Fibroblast of villous mesenchyme (primary cell): Measurements from ENCODE around the gene GRIK1. TPM values are rescaled to one million over a fixed set of nuclear protein-coding genes. Genes with fewer than 3 reads are reported as not detected.

Experiments used
- DNase-seq: peaks from one replicate; pipeline ENCODE4 v3.0.0-alpha.2; 2010; ENCODE audit warnings: low read depth
- H3K4me3 ChIP-seq: 2 replicates; pipeline ENCODE4 v1.5.1; 2011; ENCODE audit warnings: low read depth, mild to moderate bottlenecking, low read length
- total RNA-seq: library from RNA; depleted of rRNA; stranded (reverse); fragments of >200 nt; gene quantifications from 2 replicates; pipeline ENCODE4 v1.2.3, GENCODE V29; 2012
- TF ChIP-seq, protein P1 (sequence below): IDR thresholded peaks from 2 replicates; pipeline ENCODE4 v1.5.1; 2012; ENCODE audit warnings: low read depth, mild to moderate bottlenecking, low read length; ENCODE audit not compliant: insufficient read depth

The GRIK1 gene
- total RNA-seq, 1 donor = under 0.01 TPM

- H3K4me3 ChIP-seq = no peak overlapping the region
- TF ChIP-seq, protein P1, sequence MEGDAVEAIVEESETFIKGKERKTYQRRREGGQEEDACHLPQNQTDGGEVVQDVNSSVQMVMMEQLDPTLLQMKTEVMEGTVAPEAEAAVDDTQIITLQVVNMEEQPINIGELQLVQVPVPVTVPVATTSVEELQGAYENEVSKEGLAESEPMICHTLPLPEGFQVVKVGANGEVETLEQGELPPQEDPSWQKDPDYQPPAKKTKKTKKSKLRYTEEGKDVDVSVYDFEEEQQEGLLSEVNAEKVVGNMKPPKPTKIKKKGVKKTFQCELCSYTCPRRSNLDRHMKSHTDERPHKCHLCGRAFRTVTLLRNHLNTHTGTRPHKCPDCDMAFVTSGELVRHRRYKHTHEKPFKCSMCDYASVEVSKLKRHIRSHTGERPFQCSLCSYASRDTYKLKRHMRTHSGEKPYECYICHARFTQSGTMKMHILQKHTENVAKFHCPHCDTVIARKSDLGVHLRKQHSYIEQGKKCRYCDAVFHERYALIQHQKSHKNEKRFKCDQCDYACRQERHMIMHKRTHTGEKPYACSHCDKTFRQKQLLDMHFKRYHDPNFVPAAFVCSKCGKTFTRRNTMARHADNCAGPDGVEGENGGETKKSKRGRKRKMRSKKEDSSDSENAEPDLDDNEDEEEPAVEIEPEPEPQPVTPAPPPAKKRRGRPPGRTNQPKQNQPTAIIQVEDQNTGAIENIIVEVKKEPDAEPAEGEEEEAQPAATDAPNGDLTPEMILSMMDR = no peak
- no peak for DNase-seq
Observed at GRCh38 chr21:29626801-29627470, 312.9 kb downstream of the GRIK1 start.

DNA sequence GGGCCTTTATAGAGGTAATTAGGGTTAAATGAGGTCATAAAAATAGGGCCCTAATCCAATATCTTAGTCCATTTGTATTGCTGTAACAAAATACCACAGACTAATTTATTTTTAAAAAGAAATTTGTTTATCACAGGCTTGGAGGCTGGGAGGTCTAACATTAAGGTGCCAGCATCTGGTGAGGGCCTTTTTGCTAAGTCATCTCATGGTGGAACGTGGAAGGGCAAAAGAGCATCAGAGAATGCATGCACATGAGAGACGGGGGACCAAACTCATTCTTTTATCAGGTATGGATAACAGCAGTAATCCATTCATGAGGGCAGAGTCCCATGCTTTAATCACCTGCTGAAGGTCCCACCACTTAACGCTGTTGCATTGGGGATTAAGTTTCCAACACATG lies 313.8 kb downstream of the GRIK1 start:
- H3K4me3 ChIP-seq = no peak overlapping the region
- DNase-seq = no peak
- TF ChIP-seq, protein P1 = no peak

GRCh38 chr21:29624776-29625175 lies 315.0 kb downstream of the GRIK1 start:
- TF ChIP-seq, protein P1 = no peak
- no peak for DNase-seq

DNA sequence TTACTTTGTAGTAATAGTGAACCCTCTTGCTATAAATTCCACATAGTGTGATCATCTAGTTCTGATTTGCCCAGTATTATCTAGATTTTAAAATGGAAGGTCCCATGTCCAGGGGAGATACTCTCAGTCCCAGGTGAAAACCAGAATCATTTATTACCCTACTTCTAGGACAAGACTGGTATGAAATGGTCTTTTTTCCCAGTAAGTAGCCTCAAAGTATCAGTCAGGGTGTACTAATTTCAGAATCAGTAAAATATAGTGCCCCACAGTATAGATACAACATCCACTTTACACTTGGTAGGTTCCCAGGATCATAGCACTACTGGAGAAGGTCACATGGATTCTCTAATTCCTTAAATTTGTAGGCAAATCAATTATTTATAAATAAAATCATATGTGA lies 318.3 kb downstream of the GRIK1 start:
- no peak overlapping the region for H3K4me3 ChIP-seq
- TF ChIP-seq, protein P1 = no peak
- DNase-seq = no peak

More at GRCh38 chr21:29624776-29625175, 315.0 kb downstream of the GRIK1 start:
- H3K4me3 ChIP-seq = no peak overlapping the region

DNA sequence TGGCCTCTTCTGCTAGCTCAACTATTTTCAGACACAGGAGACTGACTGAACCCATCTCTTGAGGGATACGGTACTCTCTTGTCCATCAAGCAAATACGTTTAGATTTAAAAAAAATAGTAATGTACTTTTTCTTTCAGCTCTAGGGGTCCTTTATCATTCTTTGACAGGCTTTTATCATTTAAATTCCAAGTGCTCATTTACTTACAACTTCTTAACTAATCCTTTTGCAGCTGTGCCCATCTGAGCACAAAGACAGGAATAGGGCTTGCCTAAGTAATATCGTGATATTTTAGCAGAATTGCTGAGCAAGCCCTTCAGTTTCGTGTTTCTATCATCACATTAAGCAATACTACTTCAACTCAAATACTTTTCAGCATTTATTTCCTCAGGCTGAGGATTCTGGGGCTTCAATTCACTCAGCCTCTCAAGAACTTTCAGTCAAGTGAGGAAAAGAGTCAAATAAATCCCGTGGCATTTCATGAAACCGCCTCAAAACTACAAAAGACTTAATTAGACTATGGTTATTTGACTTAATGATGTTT lies 323.5 kb downstream of the GRIK1 start:
- DNase-seq = no peak
- H3K4me3 ChIP-seq = no peak overlapping the region
- TF ChIP-seq, protein P1 = no peak

DNA sequence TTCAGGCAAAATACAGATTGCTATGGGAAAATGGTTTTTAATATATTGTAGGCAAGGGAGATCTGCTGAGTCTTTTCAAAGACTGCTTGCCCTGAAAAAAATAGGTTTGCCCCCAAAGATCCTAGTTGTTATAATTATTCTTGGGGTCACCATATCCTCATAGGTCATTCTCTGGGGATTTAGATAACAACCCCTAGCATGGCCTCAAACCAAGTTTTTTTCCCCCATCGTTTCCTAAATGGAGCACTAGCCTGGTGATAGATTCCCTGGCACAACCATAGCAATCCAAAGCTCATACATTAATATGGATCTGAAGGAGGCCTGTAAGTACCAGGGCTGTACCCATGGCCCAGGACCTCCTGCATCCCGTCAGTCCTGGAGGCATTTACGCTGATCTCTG lies 325.9 kb downstream of the GRIK1 start:
- TF ChIP-seq, protein P1 = no peak
- no peak overlapping the region for H3K4me3 ChIP-seq
- DNase-seq = no peak
